Heart right ventricle (tissue), 16 donors: ENCODE results near the gene PDCD4. TPM values are rescaled to one million over a fixed set of nuclear protein-coding genes. Genes with fewer than 3 reads are reported as not detected.

Experiments used
- ATAC-seq, 8 donors: fragments of 200-7000 bp; cut with Tn5 transposase; one replicate each; pipeline ENCODE4 v1.9.1; 2020; ENCODE audit warnings: mild to moderate bottlenecking in 8 of 8, moderate library complexity in 8 of 8, moderate number of reproducible peaks in 1 of 8
- DNase-seq, 2 donors: peaks; one replicate each; pipeline ENCODE4 v3.0.0-alpha.2; 2020
- H3K27ac ChIP-seq, 10 donors: fragments of 200-600 bp; sonication (generic) in 2 of 10; one replicate each; pipeline versions ENCODE4 v1.5.0 to v1.8.0; 2020 to 2022; ENCODE audit warnings: mild to moderate bottlenecking in 3 of 10
- H3K27me3 ChIP-seq, 7 donors: fragments of 200-600 bp; one replicate each; pipeline ENCODE4 v1.8.0; 2021 to 2022; ENCODE audit warnings: mild to moderate bottlenecking in 2 of 7
- H3K36me3 ChIP-seq, 9 donors: fragments of 200-600 bp; sonication (generic) in 1 of 9; one replicate each; pipeline versions ENCODE4 v1.5.0 to v1.8.0; 2020 to 2022; ENCODE audit warnings: mild to moderate bottlenecking in 2 of 9
- H3K4me1 ChIP-seq, 9 donors: fragments of 200-600 bp; sonication (generic) in 1 of 9; one replicate each; pipeline versions ENCODE4 v1.5.0 to v1.8.0; 2020 to 2022; ENCODE audit warnings: mild to moderate bottlenecking in 4 of 9
- H3K4me3 ChIP-seq, 10 donors: fragments of 200-600 bp; sonication (generic) in 2 of 10; one replicate each; pipeline versions ENCODE4 v1.5.0 to v1.8.0; 2020 to 2022; ENCODE audit warnings: mild to moderate bottlenecking in 7 of 10, moderate library complexity in 2 of 10
- H3K9me3 ChIP-seq, 11 donors: fragments of 200-600 bp in 10 of 11; sonication (generic) in 2 of 11; one replicate each; pipeline versions ENCODE4 v1.5.0 to v1.8.0; 2013 to 2022; ENCODE audit warnings: mild to moderate bottlenecking in 2 of 11, control low read depth in 1 of 11, moderate library complexity in 1 of 11
- WGBS, 2 donors: extraction: QIAGEN DNeasy Blood & Tissue Kit; methylation state at CpG; one replicate each; pipeline ENCODE4 v1.1.7; 2013; ENCODE audit warnings: inconsistent platforms in 1 of 2; 5-methylcytosine and 5-hydroxymethylcytosine counted together
- intact Hi-C, 10 donors: fragments of 100-400 bp; cut with DNase I; formaldehyde crosslinking; loops; one replicate each; pipeline versions ENCODE4 v1.11.1 to v1.14.2; 2022
- polyA plus RNA-seq, 2 donors: library from polyadenylated mRNA; stranded (reverse); fragments of 200-250 nt; gene quantifications; one replicate each; pipeline ENCODE4 v1.2.3, GENCODE V29; 2013
- total RNA-seq, 10 donors: library from RNA; stranded (reverse); fragmentation: NEBNext Ultra II Directional in 3 of 10; extraction: Animal tissue kit (Norgen Biotek cat#: 25700) in 3 of 10; gene quantifications; one replicate each; pipeline versions ENCODE4 v1.2.1 to v1.2.4, GENCODE V29; 2021 to 2023
- TF ChIP-seq, protein P1 (sequence below), 9 donors: fragments of 200-600 bp; sonication (generic) in 2 of 9; IDR thresholded peaks; one replicate each; pipeline versions ENCODE4 v1.5.0 to v1.8.0; 2021 to 2022; ENCODE audit warnings: antibody characterized with exemption in 9 of 9, mild to moderate bottlenecking in 5 of 9, moderate library complexity in 1 of 9
- donor health status: Arrhythmogenic right ventricular cardiomyopathy.
- donor health status: ischemic (EF 13 %, LVEDD 7.1; RV severe dilation, severe dysfunction).
- donor health status: healthy with polysubstance abuse.
- donor health status: DM: no; HTN: yes; CAD: no.
- donor health status: DM: no; HTN: no; CAD: no.
- donor health status: ischemic (EF 25% LVEDD 6.9; RV normal size, moderate dysfunction).
- donor health status: ischemic (EF 25% LVEDD 5.7; RV mildly dilated, moderate dysfunction).
- donor health status: healthy.
- donor health status: DM: yes; HTN: yes; CAD: no.
- donor health status: Ischemic cardiomyopathy.
- donor health status: ischemic (EF 35%, LVEDD 5.7; RV mildly dilated, moderate dysfunction).
- donor health status: nonischemic (EF 11% LVEDD 7.7; RV severe dilation, severe dysfunction).
- donor health status: DM: yes; HTN: yes; CAD: no.
- donor health status: PGD.
- donor health status: ischemic (EF 29% LVEDD 5.4; RV normal size, mild dysfunction).
- donor health status: nonischemic (EF 23%, LVEDD 6.1; RV moderate dilation, normal function).

PDCD4 gene
- total and polyA plus RNA-seq, 12 donors: 15.9 to 59.5 (median 45.7) TPM

DNA sequence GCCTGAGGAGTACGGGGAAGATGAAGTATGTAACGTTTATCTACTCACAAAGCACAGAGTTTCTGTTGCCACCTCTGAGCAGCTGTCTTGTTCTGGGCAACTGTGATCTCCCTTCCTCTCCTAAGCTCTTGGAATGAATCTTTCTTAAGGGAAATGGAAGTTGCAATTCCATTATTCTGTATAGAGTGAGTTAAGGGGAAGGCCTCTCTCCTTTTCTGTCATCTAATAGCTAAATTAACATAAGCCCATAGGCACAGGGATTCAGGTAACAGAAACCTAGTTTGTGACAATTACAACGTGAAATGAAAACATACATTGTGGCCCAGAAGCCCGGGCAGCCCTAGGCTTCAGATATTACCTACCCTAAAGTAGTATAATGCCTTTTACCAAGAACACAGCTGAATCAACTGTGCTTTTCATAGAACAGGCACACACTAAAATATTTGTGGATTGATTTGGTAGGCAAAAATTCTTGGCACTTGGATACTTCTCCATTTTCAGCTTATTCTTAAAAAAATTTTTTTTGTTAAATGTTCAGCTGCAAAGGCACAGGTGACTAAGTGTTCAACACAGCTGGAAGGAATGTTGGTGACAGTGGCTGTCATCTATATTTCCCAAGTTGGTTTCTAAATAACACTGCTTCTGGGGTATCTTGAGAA is 3.8 kb upstream of the PDCD4 start:
- no peak for DNase-seq
- intact Hi-C loops: no loop called here
- no peaks in the 10 kb centered on the region for H3K9me3 ChIP-seq
- peaks cover 0 to 82% (median 30%) of the 10 kb centered on the region in 9 donors for H3K4me1 ChIP-seq
- peak overlapping the region in 3 of 10 donors; percentile 11 to 97 (median 14) for H3K27ac ChIP-seq
- TF ChIP-seq, protein P1, sequence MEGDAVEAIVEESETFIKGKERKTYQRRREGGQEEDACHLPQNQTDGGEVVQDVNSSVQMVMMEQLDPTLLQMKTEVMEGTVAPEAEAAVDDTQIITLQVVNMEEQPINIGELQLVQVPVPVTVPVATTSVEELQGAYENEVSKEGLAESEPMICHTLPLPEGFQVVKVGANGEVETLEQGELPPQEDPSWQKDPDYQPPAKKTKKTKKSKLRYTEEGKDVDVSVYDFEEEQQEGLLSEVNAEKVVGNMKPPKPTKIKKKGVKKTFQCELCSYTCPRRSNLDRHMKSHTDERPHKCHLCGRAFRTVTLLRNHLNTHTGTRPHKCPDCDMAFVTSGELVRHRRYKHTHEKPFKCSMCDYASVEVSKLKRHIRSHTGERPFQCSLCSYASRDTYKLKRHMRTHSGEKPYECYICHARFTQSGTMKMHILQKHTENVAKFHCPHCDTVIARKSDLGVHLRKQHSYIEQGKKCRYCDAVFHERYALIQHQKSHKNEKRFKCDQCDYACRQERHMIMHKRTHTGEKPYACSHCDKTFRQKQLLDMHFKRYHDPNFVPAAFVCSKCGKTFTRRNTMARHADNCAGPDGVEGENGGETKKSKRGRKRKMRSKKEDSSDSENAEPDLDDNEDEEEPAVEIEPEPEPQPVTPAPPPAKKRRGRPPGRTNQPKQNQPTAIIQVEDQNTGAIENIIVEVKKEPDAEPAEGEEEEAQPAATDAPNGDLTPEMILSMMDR (IDR thresholded peaks at IDR 0.05): no peak
- no peaks in the 10 kb centered on the region for H3K36me3 ChIP-seq
- 80 to 89% methylated on average over 4 of the region's 4 CpGs for WGBS, 2 donors
- no peaks in the 10 kb centered on the region for H3K27me3 ChIP-seq
- no peak for ATAC-seq
- H3K4me3 ChIP-seq: no peak overlapping the region

DNA sequence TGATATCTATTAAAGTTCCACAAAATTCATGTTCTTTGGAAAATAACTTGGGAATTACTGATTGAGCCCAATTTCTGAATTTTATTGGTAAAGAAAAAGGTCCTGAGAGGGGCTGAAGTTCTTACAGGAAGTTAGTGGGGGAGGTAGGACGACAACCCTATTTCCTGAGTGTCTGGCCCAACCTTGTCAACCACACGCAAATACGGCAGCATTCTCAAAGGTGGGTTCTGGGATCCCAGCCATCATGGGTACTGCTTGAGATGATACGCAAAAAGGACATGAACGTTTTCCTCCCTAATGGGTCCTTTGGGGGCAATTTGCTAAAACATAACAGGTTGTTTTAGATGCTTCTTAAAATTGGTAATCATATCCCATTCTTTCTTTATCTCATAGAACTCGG is 2.7 kb upstream of the PDCD4 start:
- DNase-seq (no peak), ATAC-seq (no peak)
- 66 to 78% methylated on average over 6 of the region's 6 CpGs for WGBS, 2 donors
- intact Hi-C loops: no loop called here
- Histone ChIP-seq H3K9me3 (no peaks in the 10 kb centered on the region), H3K36me3 (no peaks in the 10 kb centered on the region), H3K27ac (peak overlapping the region in 1 of 10 donors; percentile 97), H3K4me3 (no peak overlapping the region), H3K27me3 (no peaks in the 10 kb centered on the region), H3K4me1 (peaks cover 0 to 80% (median 34%) of the 10 kb centered on the region in 9 donors)
- TF ChIP-seq, protein P1 (IDR thresholded peaks at IDR 0.05): no peak

DNA sequence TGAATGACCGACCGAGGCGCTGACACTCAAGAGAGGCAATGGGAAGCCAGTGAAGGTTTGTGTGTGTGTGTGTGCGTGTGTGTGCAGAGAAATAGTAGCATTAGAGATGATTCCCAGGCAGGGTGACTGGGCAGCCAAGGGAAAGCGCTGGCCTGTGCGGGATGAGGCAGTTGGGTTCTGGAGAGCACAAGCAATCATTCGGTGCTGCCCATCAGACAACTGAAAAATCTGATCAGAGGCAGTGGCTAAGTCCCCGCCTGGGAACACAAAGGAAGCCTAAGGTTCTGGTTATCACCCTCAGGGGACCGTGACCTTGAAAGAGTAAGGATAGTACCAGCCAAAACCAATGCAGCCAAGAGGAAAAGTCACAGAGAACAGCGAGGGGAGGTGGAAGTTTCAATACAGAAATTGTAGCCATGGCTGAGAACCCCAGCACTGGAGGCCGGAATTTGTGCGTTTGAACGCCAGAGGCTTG is 868 bp upstream of the PDCD4 start:
- Histone ChIP-seq H3K9me3 (no peaks in the 10 kb centered on the region), H3K27ac (peak overlapping the region; percentile 92 to 99 (median 97)), H3K4me3 (peak overlapping the region; percentile 83 to 99 (median 94)), H3K36me3 (peaks cover 0 to 1% (median 0%) of the 10 kb centered on the region in 9 donors), H3K4me1 (peaks cover 0 to 80% (median 28%) of the 10 kb centered on the region in 9 donors), H3K27me3 (no peaks in the 10 kb centered on the region)
- TF ChIP-seq, protein P1 (IDR thresholded peaks at IDR 0.05): no peak
- intact Hi-C loops: loop anchor here in 9 of 10 donors (2.0 to 10.0 kb wide), 10 partner anchors 39 to 564 kb away; partner anchors contain the start of genes BBIP1 (in 1 of the 9) and SHOC2 (in 1 of the 9)
- WGBS, 2 donors: 54 to 60% methylated on average over 13 of the region's 13 CpGs
- ATAC-seq: peak in 1 of 8 donors; percentile 3
- peak in 1 of 2 donors; percentile 20 for DNase-seq

DNA sequence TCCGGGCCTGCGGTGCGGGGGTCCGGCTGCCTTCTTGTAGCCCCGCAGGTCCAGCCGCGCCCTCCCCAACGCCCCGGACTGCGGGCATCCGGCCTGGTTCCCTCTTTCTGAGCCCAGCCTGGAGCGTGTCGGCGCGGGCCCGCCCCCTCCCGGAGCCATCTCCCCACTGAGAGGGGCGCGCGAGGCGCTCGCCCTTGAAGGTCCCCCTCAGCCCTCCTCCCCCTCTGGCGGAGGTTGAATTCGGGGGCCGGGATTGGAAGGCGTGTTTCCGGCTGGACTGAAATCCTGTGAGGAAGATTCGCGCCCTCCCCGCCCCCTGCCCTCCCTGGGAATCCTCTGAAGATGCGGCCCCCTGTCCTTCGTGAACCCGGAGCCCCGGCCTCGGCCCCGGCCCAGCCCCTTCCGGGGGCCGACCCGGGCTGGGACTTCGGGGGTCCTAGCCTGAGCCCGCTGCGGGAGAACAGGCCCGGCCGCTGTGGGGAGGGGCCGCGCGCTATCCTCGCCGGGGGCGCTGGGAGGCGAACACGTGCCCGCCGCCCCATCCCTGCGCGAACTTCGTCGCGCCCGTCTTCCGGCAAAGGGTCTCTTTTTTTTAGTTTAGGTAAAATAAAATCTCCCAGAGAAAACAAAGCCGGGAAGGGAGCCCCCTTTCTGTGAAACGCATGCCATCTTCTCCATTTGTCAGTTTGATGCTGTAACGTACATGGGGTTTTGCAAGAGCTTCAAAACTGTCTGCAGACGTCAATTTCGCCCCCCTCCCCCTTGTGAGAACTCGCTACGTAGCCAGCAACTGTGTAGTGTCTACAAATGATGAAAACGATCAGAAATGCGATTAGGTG is 636 bp downstream of the PDCD4 start:
- 0% methylated on average over 68 to 70 of the region's 70 CpGs for WGBS, 2 donors
- ATAC-seq: peak; percentile 68 to 88 (median 75)
- TF ChIP-seq, protein P1 (IDR thresholded peaks at IDR 0.05): peak in 6 of 9 donors; percentile 14 to 48 (median 26)
- intact Hi-C loops: loop anchor here in 9 of 10 donors (5.0 to 10.0 kb wide), 9 partner anchors 40 to 565 kb away; no protein-coding TSS in a partner anchor
- peaks cover 0 to 16% (median 0%) of the 10 kb centered on the region in 9 donors for H3K36me3 ChIP-seq
- H3K27me3 ChIP-seq: no peaks in the 10 kb centered on the region
- H3K4me3 ChIP-seq: peak overlapping the region; percentile 83 to 99 (median 94)
- no peaks in the 10 kb centered on the region for H3K9me3 ChIP-seq
- H3K4me1 ChIP-seq: peaks cover 0 to 74% (median 27%) of the 10 kb centered on the region in 9 donors
- peak; percentile 70 to 72 for DNase-seq
- H3K27ac ChIP-seq: peak overlapping the region; percentile 92 to 99 (median 97)
